OCI-LY3 (cell line): ENCODE data around the gene MAPK13.

Experiments used
- EZH2phosphoT487 ChIP-seq: fragments of 200-600 bp; shearing (Covaris generic); IDR thresholded peaks from 2 replicates; pipeline ENCODE4 v1.6.1; 2018; ENCODE audit warnings: antibody characterized with exemption, mixed run types, low read depth
- TF ChIP-seq, protein P1 (sequence below): fragments of 200-600, 300-600 bp; sonication (generic); IDR thresholded peaks from 2 replicates; pipeline ENCODE4 v1.5.1; 2014; ENCODE audit warnings: antibody characterized with exemption, low read length, low read depth

DNA sequence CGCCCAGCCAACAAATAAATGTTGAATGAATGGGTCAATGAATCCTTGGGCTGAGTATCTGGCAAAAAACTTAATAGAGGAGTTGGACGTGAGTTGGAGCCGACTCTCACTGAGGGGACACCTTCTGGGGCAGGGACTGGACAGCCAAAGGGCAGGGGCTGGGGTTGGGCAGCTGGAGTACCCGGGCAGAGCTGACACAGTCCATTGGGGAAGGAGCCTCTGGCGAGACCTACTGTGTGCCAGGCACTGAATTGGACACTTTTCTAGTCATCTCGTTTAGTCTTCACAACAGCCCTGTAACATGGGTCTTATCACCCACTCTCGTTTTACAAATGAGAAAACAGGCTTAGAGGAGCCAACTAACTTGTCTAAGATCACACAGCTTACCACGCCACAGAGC lies 4.7 kb upstream of the MAPK13 start:
- TF ChIP-seq, protein P1, sequence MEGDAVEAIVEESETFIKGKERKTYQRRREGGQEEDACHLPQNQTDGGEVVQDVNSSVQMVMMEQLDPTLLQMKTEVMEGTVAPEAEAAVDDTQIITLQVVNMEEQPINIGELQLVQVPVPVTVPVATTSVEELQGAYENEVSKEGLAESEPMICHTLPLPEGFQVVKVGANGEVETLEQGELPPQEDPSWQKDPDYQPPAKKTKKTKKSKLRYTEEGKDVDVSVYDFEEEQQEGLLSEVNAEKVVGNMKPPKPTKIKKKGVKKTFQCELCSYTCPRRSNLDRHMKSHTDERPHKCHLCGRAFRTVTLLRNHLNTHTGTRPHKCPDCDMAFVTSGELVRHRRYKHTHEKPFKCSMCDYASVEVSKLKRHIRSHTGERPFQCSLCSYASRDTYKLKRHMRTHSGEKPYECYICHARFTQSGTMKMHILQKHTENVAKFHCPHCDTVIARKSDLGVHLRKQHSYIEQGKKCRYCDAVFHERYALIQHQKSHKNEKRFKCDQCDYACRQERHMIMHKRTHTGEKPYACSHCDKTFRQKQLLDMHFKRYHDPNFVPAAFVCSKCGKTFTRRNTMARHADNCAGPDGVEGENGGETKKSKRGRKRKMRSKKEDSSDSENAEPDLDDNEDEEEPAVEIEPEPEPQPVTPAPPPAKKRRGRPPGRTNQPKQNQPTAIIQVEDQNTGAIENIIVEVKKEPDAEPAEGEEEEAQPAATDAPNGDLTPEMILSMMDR = no peak
- TF ChIP-seq EZH2phosphoT487 = no peak
